ENCODE results near the gene MND1. TPM values are rescaled to one million over a fixed set of nuclear protein-coding genes. Genes with fewer than 3 reads are reported as not detected.
"Not testable (repeated sequence)": the region's sequence is repeated elsewhere in the genome, so short reads cannot be mapped to it uniquely, and the experiment has no call there.

Gene MND1
- total RNA-seq, 3 donors from 2014 or later (not counting 1 experiment from before 2014, with no cell fraction given): 0.33 TPM; not detected in 2

DNA sequence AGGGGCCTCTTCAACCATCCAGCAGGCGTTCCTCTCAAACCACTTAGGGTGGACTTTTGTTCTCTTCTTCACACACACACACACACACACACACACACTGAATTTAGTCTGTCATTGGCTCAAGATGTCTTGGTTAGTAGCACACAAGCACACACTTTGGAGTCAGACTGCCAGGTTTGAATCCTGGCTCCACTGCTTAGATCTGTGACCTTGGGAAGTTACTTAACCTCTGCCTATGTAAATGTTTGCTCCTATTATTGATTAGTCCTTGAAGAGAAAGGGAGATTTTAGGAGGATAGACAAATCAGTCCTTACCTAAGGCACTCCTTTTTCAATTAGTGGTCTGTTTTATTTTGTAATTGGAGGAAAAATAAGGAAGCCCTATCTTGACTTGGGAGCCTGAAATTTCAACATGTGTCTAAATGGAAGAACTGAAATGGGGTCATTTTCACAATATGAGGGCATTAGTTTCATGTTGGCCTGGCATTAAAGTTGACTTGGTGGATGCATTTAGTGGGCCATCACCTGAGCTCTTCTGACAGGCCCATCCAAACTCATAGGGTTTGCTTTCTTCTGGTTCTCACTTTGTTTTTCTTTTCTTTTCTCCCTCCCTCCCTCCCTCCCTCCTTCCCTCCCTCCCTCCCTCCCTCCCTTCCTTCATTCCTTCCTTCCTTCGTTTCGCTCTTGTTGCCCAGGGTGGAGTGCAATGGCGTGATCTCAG, 108.3 kb downstream of the MND1 start:
- TF ChIP-seq, protein P1, sequence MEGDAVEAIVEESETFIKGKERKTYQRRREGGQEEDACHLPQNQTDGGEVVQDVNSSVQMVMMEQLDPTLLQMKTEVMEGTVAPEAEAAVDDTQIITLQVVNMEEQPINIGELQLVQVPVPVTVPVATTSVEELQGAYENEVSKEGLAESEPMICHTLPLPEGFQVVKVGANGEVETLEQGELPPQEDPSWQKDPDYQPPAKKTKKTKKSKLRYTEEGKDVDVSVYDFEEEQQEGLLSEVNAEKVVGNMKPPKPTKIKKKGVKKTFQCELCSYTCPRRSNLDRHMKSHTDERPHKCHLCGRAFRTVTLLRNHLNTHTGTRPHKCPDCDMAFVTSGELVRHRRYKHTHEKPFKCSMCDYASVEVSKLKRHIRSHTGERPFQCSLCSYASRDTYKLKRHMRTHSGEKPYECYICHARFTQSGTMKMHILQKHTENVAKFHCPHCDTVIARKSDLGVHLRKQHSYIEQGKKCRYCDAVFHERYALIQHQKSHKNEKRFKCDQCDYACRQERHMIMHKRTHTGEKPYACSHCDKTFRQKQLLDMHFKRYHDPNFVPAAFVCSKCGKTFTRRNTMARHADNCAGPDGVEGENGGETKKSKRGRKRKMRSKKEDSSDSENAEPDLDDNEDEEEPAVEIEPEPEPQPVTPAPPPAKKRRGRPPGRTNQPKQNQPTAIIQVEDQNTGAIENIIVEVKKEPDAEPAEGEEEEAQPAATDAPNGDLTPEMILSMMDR (IDR thresholded peaks at IDR 0.05): no peak
- Histone ChIP-seq H3K4me1 (ENCODE audit: control insufficient read depth, insufficient read depth, low read length) (peaks cover 12% of the 10 kb centered on the region), H3K36me3 (ENCODE audit: control insufficient read depth, insufficient read depth, low read length) (no peaks in the 10 kb centered on the region), H3K4me3 (ENCODE audit: low read length) (no peak overlapping the region), H3K9me3 (ENCODE audit: control insufficient read depth, insufficient read depth, low read length) (no peaks in the 10 kb centered on the region), H3K27me3 (ENCODE audit: control insufficient read depth, insufficient read depth, low read length) (no peaks in the 10 kb centered on the region), H3K27ac (ENCODE audit: low read length) (no peak overlapping the region)
- WGBS (ENCODE audit: insufficient coverage): 94% methylated on average over 4 of the region's 4 CpGs
- Mint-ChIP-seq H3K36me3 (no peaks in the 10 kb centered on the region), H3K27me3 (ENCODE audit: low read depth in 2 of 2) (no peaks in the 10 kb centered on the region), H3K27ac (no peak overlapping the region), H3K4me3 (no peak overlapping the region), H3K4me1 (peaks cover 11 to 15% of the 10 kb centered on the region in 2 donors), H3K9me3 (no peaks in the 10 kb centered on the region)
- DNase-seq: no peak
- ATAC-seq: no peak
- intact Hi-C loops (cut with micrococcal nuclease): no loop called here

DNA sequence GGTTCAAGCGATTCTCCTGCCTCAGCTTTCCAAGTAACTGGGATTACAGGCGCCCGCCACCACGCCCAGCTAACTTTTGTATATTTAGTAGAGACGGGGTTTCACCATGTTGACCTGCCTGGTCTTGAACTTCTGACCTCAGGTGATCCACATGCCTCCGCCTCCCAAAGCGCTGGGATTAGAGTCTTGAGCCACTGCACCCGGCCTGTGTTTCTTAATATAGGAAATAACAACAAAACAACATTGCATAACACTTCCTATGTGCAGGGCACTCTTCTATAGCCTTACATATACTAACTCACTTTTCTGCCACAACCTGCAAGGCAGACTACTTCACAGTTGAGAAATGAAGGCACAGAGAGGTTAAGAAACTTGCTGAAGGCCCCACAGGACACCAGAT, 108.9 kb downstream of the MND1 start:
- intact Hi-C loops (cut with micrococcal nuclease): no loop called here
- no peaks in the 10 kb centered on the region for H3K9me3 ChIP-seq (ENCODE audit: control insufficient read depth, insufficient read depth, low read length)
- H3K4me1 ChIP-seq (ENCODE audit: control insufficient read depth, insufficient read depth, low read length): peaks cover 12% of the 10 kb centered on the region
- Mint-ChIP-seq H3K4me1 (peaks cover 11 to 15% of the 10 kb centered on the region in 2 donors), H3K9me3 (no peaks in the 10 kb centered on the region), H3K27ac (no peak overlapping the region), H3K4me3 (no peak overlapping the region), H3K27me3 (ENCODE audit: low read depth in 2 of 2) (no peaks in the 10 kb centered on the region), H3K36me3 (no peaks in the 10 kb centered on the region)
- H3K36me3 ChIP-seq (ENCODE audit: control insufficient read depth, insufficient read depth, low read length): no peaks in the 10 kb centered on the region
- ATAC-seq: no peak
- no peaks in the 10 kb centered on the region for H3K27me3 ChIP-seq (ENCODE audit: control insufficient read depth, insufficient read depth, low read length)
- H3K4me3 ChIP-seq (ENCODE audit: low read length): no peak overlapping the region
- TF ChIP-seq, protein P1 (IDR thresholded peaks at IDR 0.05): no peak
- no peak for DNase-seq
- WGBS (ENCODE audit: insufficient coverage): 92% methylated on average over 8 of the region's 8 CpGs
- no peak overlapping the region for H3K27ac ChIP-seq (ENCODE audit: low read length)

DNA sequence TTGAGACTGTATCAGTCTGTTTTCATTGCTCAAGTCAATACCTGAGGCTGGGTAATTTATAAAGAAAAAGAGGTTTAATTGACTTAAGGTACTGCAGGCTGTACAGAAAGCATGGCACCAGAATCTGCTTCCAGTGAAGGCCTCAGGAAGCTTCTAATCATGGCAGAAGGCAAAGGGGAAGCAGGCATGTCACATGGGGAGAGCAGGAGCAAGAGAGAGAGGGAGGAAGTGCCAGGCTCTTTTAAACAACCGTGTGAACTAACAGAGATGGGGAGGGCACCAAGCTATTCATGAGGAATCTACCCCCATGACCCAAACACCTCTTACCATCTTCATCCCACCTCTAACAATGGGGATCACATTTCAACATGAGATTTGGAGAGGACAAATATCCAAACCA, 114.5 kb downstream of the MND1 start:
- TF ChIP-seq, protein P1 (IDR thresholded peaks at IDR 0.05): no peak
- no peaks in the 10 kb centered on the region for H3K27me3 ChIP-seq (ENCODE audit: control insufficient read depth, insufficient read depth, low read length)
- ATAC-seq (no peak), DNase-seq (no peak)
- Mint-ChIP-seq H3K27me3 (ENCODE audit: low read depth in 2 of 2) (no peaks in the 10 kb centered on the region), H3K4me1 (no peaks in the 10 kb centered on the region), H3K27ac (no peak overlapping the region), H3K4me3 (no peak overlapping the region), H3K36me3 (no peaks in the 10 kb centered on the region), H3K9me3 (no peaks in the 10 kb centered on the region)
- no CpG with 5 or more reads among the region's 1 CpG for WGBS (ENCODE audit: insufficient coverage)
- intact Hi-C loops (cut with micrococcal nuclease): no loop called here
- no peaks in the 10 kb centered on the region for H3K4me1 ChIP-seq (ENCODE audit: control insufficient read depth, insufficient read depth, low read length)
- no peaks in the 10 kb centered on the region for H3K9me3 ChIP-seq (ENCODE audit: control insufficient read depth, insufficient read depth, low read length)
- no peaks in the 10 kb centered on the region for H3K36me3 ChIP-seq (ENCODE audit: control insufficient read depth, insufficient read depth, low read length)
- no peak overlapping the region for H3K4me3 ChIP-seq (ENCODE audit: low read length)
- no peak overlapping the region for H3K27ac ChIP-seq (ENCODE audit: low read length)

DNA sequence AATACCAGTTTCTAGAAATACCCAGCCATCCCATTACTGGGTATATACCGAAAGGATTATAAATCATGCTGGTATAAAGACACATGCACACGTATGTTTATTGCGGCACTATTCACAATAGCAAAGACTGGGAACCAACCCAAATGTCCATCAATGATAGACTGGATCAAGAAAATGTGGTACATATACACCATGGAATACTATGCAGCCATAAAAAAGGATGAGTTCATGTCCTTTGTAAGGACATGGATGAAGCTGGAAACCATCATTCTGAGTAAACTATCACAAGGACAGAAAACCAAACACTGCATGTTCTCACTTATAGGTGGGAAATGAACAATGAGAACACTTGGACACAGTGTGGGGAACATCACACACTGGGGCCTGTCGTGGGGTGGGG, 117.1 kb downstream of the MND1 start:
- H3K9me3 Mint-ChIP-seq; H3K9me3 ChIP-seq (ENCODE audit: control insufficient read depth, insufficient read depth, low read length): not testable (repeated sequence)
- intact Hi-C loops (cut with micrococcal nuclease): loop anchor here (10.0 kb wide), 1 partner anchor 113 kb away; no protein-coding TSS in a partner anchor

More for the DNA sequence above, 117.1 kb downstream of the MND1 start:
- not testable (repeated sequence) for H3K27ac Mint-ChIP-seq; H3K27me3 ChIP-seq (ENCODE audit: control insufficient read depth, insufficient read depth, low read length); H3K27me3 Mint-ChIP-seq (ENCODE audit: low read depth in 2 of 2); H3K36me3 Mint-ChIP-seq; ATAC-seq; H3K4me1 ChIP-seq (ENCODE audit: control insufficient read depth, insufficient read depth, low read length); H3K4me3 ChIP-seq (ENCODE audit: low read length); H3K4me3 Mint-ChIP-seq; DNase-seq; H3K36me3 ChIP-seq (ENCODE audit: control insufficient read depth, insufficient read depth, low read length); H3K27ac ChIP-seq (ENCODE audit: low read length)
- WGBS (ENCODE audit: insufficient coverage): 100% methylated on average over 2 of the region's 4 CpGs
- H3K4me1 Mint-ChIP-seq: peaks cover 11 to 12% of the 10 kb centered on the region in 2 donors

Measured in natural killer cell (primary cell).